ENCODE measurements around the gene SPACA9. TPM values are rescaled to one million over a fixed set of nuclear protein-coding genes. Genes with fewer than 3 reads are reported as not detected.

SPACA9 gene
- total RNA-seq, 3 donors from 2014 or later (not counting 1 experiment from before 2014, with no cell fraction given) = 1.1 to 1.6 (median 1.4) TPM

DNA sequence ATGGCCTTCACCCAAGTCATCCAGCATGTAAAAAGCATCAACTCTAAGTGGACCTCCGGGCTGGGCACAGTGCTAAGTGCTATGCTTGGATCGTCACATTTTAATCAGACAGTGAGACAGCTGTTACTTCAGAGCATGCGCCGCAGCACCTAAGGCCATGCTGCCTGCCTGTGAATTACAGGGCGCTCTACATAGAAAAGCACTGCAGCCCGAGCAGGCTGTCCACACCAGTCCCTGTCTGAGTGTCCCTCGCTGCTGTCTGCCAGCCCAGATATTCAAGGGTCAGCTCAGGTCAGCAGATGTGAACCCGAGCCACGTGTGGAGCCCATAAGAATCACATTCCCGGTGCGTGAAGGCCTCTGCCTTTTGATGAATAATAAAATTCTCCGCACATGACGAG is 37.7 kb upstream of the SPACA9 start:
- no peaks in the 10 kb centered on the region for H3K36me3 Mint-ChIP-seq
- H3K4me3 ChIP-seq (ENCODE audit: low read length) = no peak overlapping the region
- H3K4me1 Mint-ChIP-seq = no peaks in the 10 kb centered on the region
- intact Hi-C loops (cut with micrococcal nuclease) = no loop called here
- no peaks in the 10 kb centered on the region for H3K36me3 ChIP-seq (ENCODE audit: control insufficient read depth, insufficient read depth, low read length)
- H3K27ac ChIP-seq (ENCODE audit: low read length) = no peak overlapping the region
- H3K9me3 ChIP-seq (ENCODE audit: control insufficient read depth, insufficient read depth, low read length) = no peaks in the 10 kb centered on the region
- H3K27me3 ChIP-seq (ENCODE audit: control insufficient read depth, insufficient read depth, low read length) = no peaks in the 10 kb centered on the region
- TF ChIP-seq, protein P1, sequence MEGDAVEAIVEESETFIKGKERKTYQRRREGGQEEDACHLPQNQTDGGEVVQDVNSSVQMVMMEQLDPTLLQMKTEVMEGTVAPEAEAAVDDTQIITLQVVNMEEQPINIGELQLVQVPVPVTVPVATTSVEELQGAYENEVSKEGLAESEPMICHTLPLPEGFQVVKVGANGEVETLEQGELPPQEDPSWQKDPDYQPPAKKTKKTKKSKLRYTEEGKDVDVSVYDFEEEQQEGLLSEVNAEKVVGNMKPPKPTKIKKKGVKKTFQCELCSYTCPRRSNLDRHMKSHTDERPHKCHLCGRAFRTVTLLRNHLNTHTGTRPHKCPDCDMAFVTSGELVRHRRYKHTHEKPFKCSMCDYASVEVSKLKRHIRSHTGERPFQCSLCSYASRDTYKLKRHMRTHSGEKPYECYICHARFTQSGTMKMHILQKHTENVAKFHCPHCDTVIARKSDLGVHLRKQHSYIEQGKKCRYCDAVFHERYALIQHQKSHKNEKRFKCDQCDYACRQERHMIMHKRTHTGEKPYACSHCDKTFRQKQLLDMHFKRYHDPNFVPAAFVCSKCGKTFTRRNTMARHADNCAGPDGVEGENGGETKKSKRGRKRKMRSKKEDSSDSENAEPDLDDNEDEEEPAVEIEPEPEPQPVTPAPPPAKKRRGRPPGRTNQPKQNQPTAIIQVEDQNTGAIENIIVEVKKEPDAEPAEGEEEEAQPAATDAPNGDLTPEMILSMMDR (IDR thresholded peaks at IDR 0.05) = no peak
- ATAC-seq (no peak), DNase-seq (no peak)
- H3K27me3 Mint-ChIP-seq (ENCODE audit: low read depth in 2 of 2) = no peaks in the 10 kb centered on the region
- no peak overlapping the region for H3K4me3 Mint-ChIP-seq
- H3K4me1 ChIP-seq (ENCODE audit: control insufficient read depth, insufficient read depth, low read length) = no peaks in the 10 kb centered on the region
- 94% methylated on average over 13 of the region's 13 CpGs for WGBS (ENCODE audit: insufficient coverage)
- no peaks in the 10 kb centered on the region for H3K9me3 Mint-ChIP-seq
- H3K27ac Mint-ChIP-seq = no peak overlapping the region

DNA sequence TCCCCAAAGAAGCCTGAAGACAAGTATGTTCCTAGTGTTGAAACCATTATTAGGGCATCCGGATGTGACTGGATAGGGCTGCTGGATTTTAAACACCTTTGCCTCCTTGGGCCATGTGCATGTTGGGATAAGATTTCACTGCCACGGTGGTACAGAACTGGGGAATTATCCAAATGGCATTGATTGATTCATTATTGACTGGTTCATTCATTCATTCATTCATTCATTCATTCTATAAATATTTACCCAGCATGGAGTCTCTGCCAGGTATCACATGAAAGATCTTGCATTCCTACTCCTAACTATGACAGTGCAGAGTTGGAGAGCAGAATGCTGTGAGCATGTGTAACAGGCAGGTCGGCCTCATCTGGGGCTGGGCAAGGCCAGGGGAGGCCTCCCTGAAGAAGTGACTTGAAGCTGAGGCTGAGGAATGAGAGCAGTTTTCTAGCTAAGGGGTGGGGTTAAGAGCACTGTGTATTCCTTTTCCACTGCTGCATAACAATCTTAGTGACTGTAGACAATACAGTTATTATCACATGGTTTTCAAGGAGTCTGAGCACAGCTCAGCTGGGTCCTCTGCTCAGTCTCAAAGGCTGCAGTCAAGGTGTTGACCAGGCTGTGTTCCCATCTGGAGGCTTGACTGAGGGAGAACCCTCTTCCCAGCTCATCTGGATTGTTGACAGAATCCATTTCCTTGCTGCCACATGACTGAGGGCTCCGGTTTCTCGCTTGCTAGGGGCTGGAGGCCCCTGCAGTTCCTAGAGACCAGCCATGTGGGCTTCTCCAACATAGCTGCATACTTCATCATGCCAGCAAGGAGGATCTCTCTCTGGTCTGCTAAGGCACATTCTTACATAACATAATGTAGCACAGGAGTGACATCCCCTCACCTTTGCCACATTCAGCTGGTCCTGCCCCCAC is 36.3 kb upstream of the SPACA9 start:
- 92% methylated on average over 5 of the region's 5 CpGs for WGBS (ENCODE audit: insufficient coverage)
- Mint-ChIP-seq H3K4me1 (no peaks in the 10 kb centered on the region), H3K27ac (no peak overlapping the region), H3K9me3 (no peaks in the 10 kb centered on the region), H3K27me3 (ENCODE audit: low read depth in 2 of 2) (no peaks in the 10 kb centered on the region), H3K36me3 (no peaks in the 10 kb centered on the region), H3K4me3 (no peak overlapping the region)
- no peaks in the 10 kb centered on the region for H3K27me3 ChIP-seq (ENCODE audit: control insufficient read depth, insufficient read depth, low read length)
- DNase-seq (no peak), ATAC-seq (no peak)
- no peaks in the 10 kb centered on the region for H3K36me3 ChIP-seq (ENCODE audit: control insufficient read depth, insufficient read depth, low read length)
- H3K4me3 ChIP-seq (ENCODE audit: low read length) = no peak overlapping the region
- intact Hi-C loops (cut with micrococcal nuclease) = no loop called here
- no peak overlapping the region for H3K27ac ChIP-seq (ENCODE audit: low read length)
- no peaks in the 10 kb centered on the region for H3K9me3 ChIP-seq (ENCODE audit: control insufficient read depth, insufficient read depth, low read length)
- H3K4me1 ChIP-seq (ENCODE audit: control insufficient read depth, insufficient read depth, low read length) = no peaks in the 10 kb centered on the region
- TF ChIP-seq, protein P1 (IDR thresholded peaks at IDR 0.05) = no peak

DNA sequence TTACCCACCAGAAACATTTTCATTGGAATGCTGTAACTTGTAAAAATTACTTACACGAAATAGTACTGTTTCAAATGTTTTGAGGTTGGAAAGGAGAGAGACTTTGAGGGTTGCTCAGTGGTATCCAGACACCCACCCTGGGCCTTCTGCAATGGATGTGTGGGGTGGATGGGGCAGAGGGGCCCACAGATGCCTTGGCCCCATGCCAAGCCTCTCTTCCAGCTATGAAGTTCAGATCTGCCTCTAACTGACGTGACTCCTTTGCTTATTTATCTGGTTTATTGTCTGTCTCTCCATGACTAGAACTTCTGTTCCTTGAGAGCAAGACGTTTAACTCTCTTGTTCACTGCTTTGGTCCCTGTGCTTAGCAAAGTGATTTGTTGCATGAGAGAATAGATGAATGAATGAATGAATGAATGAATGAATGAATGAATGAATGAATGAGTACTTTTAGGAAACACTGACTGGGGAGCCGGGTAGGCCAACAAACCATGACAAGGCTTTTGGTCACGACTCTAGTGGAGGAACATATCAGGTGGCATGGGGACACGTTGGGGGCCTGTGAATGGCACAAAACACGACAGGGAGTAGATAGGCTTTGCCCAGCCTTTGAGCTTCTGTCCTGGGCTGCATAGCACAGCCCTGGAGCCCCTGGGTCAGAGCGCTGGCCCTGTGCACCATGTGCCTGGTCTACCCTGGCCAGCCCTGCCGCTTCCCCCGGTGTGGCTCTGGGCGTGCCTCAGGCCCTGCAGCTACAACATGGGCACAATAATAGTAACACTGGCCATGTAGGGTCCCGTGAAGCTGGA is 32.4 kb upstream of the SPACA9 start:
- DNase-seq = no peak
- no peak for ATAC-seq
- WGBS (ENCODE audit: insufficient coverage) = 87% methylated on average over 12 of the region's 12 CpGs
- Histone ChIP-seq H3K27me3 (ENCODE audit: control insufficient read depth, insufficient read depth, low read length) (no peaks in the 10 kb centered on the region), H3K27ac (ENCODE audit: low read length) (no peak overlapping the region), H3K36me3 (ENCODE audit: control insufficient read depth, insufficient read depth, low read length) (no peaks in the 10 kb centered on the region), H3K9me3 (ENCODE audit: control insufficient read depth, insufficient read depth, low read length) (no peaks in the 10 kb centered on the region), H3K4me3 (ENCODE audit: low read length) (no peak overlapping the region), H3K4me1 (ENCODE audit: control insufficient read depth, insufficient read depth, low read length) (peaks cover 4% of the 10 kb centered on the region)
- intact Hi-C loops (cut with micrococcal nuclease) = no loop called here
- H3K36me3 Mint-ChIP-seq = no peaks in the 10 kb centered on the region
- no peak overlapping the region for H3K4me3 Mint-ChIP-seq
- TF ChIP-seq, protein P1 (IDR thresholded peaks at IDR 0.05) = no peak
- H3K27me3 Mint-ChIP-seq (ENCODE audit: low read depth in 2 of 2) = no peaks in the 10 kb centered on the region
- no peaks in the 10 kb centered on the region for H3K9me3 Mint-ChIP-seq
- peaks cover 8 to 9% of the 10 kb centered on the region in 2 donors for H3K4me1 Mint-ChIP-seq
- no peak overlapping the region for H3K27ac Mint-ChIP-seq
